BE2C (cell line): Measurements from ENCODE around the gene RHOH.

Experiments
- DNase-seq: peaks from one replicate; pipeline ENCODE4 v3.0.0-alpha.2; 2020
- H3K27me3 ChIP-seq: fragments of 250-450 bp; sonication (Bioruptor Pico); 2 replicates; pipeline ENCODE4 v1.5.1; 2020; ENCODE audit warnings: mild to moderate bottlenecking
- H3K36me3 ChIP-seq: fragments of 250-450 bp; sonication (Bioruptor Pico); 2 replicates; pipeline ENCODE4 v1.5.1; 2020; ENCODE audit warnings: mild to moderate bottlenecking
- H3K4me1 ChIP-seq: fragments of 250-450 bp; sonication (Bioruptor Pico); 2 replicates; pipeline ENCODE4 v1.5.1; 2020
- H3K4me3 ChIP-seq: 2 replicates; pipeline ENCODE4 v1.5.1; 2011; ENCODE audit warnings: low read depth, low read length
- H3K9me3 ChIP-seq: fragments of 250-450 bp; sonication (Bioruptor Pico); 2 replicates; pipeline ENCODE4 v1.5.1; 2020
- CTCF ChIP-seq: IDR thresholded peaks from 2 replicates; pipeline ENCODE4 v1.5.1; 2012; ENCODE audit warnings: mild to moderate bottlenecking, low read depth, low read length

Gene RHOH

GRCh38 chr4:40177591-40177990, 19.2 kb upstream of the RHOH start:
- DNase-seq = no peak
- Histone ChIP-seq H3K36me3 (no peaks in the 10 kb centered on the region), H3K4me3 (no peak overlapping the region), H3K27me3 (no peaks in the 10 kb centered on the region), H3K9me3 (no peaks in the 10 kb centered on the region), H3K4me1 (no peaks in the 10 kb centered on the region)
- TF ChIP-seq CTCF = no peak

- no peaks in the 10 kb centered on the region for H3K9me3 ChIP-seq
- no peak for DNase-seq
- no peaks in the 10 kb centered on the region for H3K4me1 ChIP-seq
- TF ChIP-seq CTCF = no peak
- no peaks in the 10 kb centered on the region for H3K27me3 ChIP-seq
- H3K36me3 ChIP-seq = no peaks in the 10 kb centered on the region
- H3K4me3 ChIP-seq = no peak overlapping the region
These were observed 18.2 kb upstream of the RHOH start for GRCh38 chr4:40178672-40179071.

GRCh38 chr4:40179360-40179759, 17.5 kb upstream of the RHOH start:
- Histone ChIP-seq H3K4me1 (no peaks in the 10 kb centered on the region), H3K27me3 (no peaks in the 10 kb centered on the region), H3K36me3 (no peaks in the 10 kb centered on the region), H3K9me3 (no peaks in the 10 kb centered on the region), H3K4me3 (no peak overlapping the region)
- TF ChIP-seq CTCF = no peak
- no peak for DNase-seq

- Histone ChIP-seq H3K4me3 (no peak overlapping the region), H3K27me3 (no peaks in the 10 kb centered on the region), H3K36me3 (no peaks in the 10 kb centered on the region), H3K4me1 (no peaks in the 10 kb centered on the region), H3K9me3 (no peaks in the 10 kb centered on the region)
- no peak for TF ChIP-seq CTCF
- no peak for DNase-seq
These were observed 16.5 kb upstream of the RHOH start for GRCh38 chr4:40180356-40180755.

- Histone ChIP-seq H3K4me1 (no peaks in the 10 kb centered on the region), H3K9me3 (no peaks in the 10 kb centered on the region), H3K36me3 (no peaks in the 10 kb centered on the region), H3K4me3 (no peak overlapping the region), H3K27me3 (no peaks in the 10 kb centered on the region)
- no peak for DNase-seq
- TF ChIP-seq CTCF = no peak
These were observed 14.8 kb upstream of the RHOH start for GRCh38 chr4:40182001-40182400.

- no peak for TF ChIP-seq CTCF
- Histone ChIP-seq H3K4me3 (no peak overlapping the region), H3K36me3 (no peaks in the 10 kb centered on the region), H3K4me1 (no peaks in the 10 kb centered on the region), H3K27me3 (no peaks in the 10 kb centered on the region), H3K9me3 (no peaks in the 10 kb centered on the region)
- no peak for DNase-seq
These were observed 13.9 kb upstream of the RHOH start for GRCh38 chr4:40182954-40183353.
